ENCODE data around the gene AFF1. TPM values are rescaled to one million over a fixed set of nuclear protein-coding genes. Genes with fewer than 3 reads are reported as not detected.

The AFF1 gene
- total and polyA plus RNA-seq, 2 of the 4 experiments (the other 2 are of a cell fraction), result 7.0 to 9.6 TPM

GRCh38 chr4:87069037-87069742, 134.4 kb downstream of the AFF1 start:
- TF ChIP-seq CHD1 (IDR thresholded peaks at IDR 0.05; ENCODE audit: low read depth, low read length) (no peak), MXI1 (IDR thresholded peaks at IDR 0.05; ENCODE audit: borderline replicate concordance, low read depth, low read length) (no peak), NFE2L2 (IDR thresholded peaks at IDR 0.05; ENCODE audit: low read depth, low read length) (no peak), ELK1 (IDR thresholded peaks at IDR 0.05; ENCODE audit: borderline replicate concordance, low read depth, low read length) (no peak), CEBPB (IDR thresholded peaks at IDR 0.05; ENCODE audit: low read depth, low read length) (no peak), BHLHE40 (IDR thresholded peaks at IDR 0.05; ENCODE audit: low read depth, low read length) (no peak)
- Histone ChIP-seq H3K36me3 (ENCODE audit: control insufficient read depth, insufficient read depth, low read length) (no peaks in the 10 kb centered on the region), H3K79me1 (ENCODE audit: low read depth in 1 of 2, low read length in 2 of 2) (peaks cover 33 to 54% of the 10 kb centered on the region in 2 experiments), H2AFZ (replicated peaks; ENCODE audit: low read length, poor library complexity) (no peak overlapping the region), H3K9ac (ENCODE audit: low read depth, low read length) (no peak overlapping the region), H2AK9ac (replicated peaks; ENCODE audit: low read depth, low read length, poor library complexity) (no peak overlapping the region), H2BK120ac (ENCODE audit: low read depth, low read length) (no peak overlapping the region), H3K18ac (ENCODE audit: low read depth, low read length) (no peak overlapping the region), H4K91ac (ENCODE audit: insufficient read depth, low read depth, low read length) (no peak overlapping the region), H3K56ac (ENCODE audit: extremely low read depth, insufficient read depth, low read length) (no peak overlapping the region), H2AK5ac (ENCODE audit: low read depth, low read length) (no peak overlapping the region), H2BK5ac (ENCODE audit: low read depth, low read length, poor library complexity, severe bottlenecking) (no peak overlapping the region), H2BK15ac (ENCODE audit: low read depth, low read length) (no peak overlapping the region), H3K4me2 (ENCODE audit: low read depth, low read length) (no peak overlapping the region), H3K14ac (replicated peaks; ENCODE audit: low read depth, low read length) (no peak overlapping the region), H4K5ac (ENCODE audit: low read depth, low read length) (no peak overlapping the region), H3K23ac (ENCODE audit: low read depth, low read length) (no peak overlapping the region), H4K8ac (ENCODE audit: low read depth in 2 of 2, low read length in 2 of 2) (no peak overlapping the region), H3K9me3 (ENCODE audit: control insufficient read depth, insufficient read depth, low read length) (no peaks in the 10 kb centered on the region), H4K20me1 (ENCODE audit: insufficient read depth, low read length) (peaks cover 34% of the 10 kb centered on the region), H3K27ac (ENCODE audit: insufficient read depth, low read length) (no peak overlapping the region), H2BK20ac (ENCODE audit: low read depth, low read length) (no peak overlapping the region), H3K9me1 (ENCODE audit: insufficient read depth, low read length) (peaks cover 5% of the 10 kb centered on the region; the same call in 1 of the 2 replicates), H3K27me3 (ENCODE audit: control insufficient read depth, insufficient read depth, low read length) (no peaks in the 10 kb centered on the region), H3K4me3 (ENCODE audit: insufficient read depth, low read depth, low read length) (no peak overlapping the region), H3K4ac (ENCODE audit: low read depth, low read length) (no peak overlapping the region), H3K4me1 (ENCODE audit: control insufficient read depth, insufficient read depth, low read length) (peaks cover 3% of the 10 kb centered on the region)
- BruUV-seq (replicated peaks), result no TSS peak
- POLR2A ChIA-PET (ENCODE audit: unreplicated experiment), result no interaction called here
- intact Hi-C loops (cut with micrococcal nuclease) (no loop called here), in situ Hi-C loops (cut with MboI; ENCODE audit: low sequenced_read_pairs) (no loop called here), dilution Hi-C loops (cut with HindIII; ENCODE audit: low sequenced_read_pairs, unreplicated experiment) (no loop called here)
- ATAC-seq (ENCODE audit: low read depth) (no peak), DNase-seq (no peak)
- CTCF ChIA-PET, result interaction anchor here (0.6 to 0.8 kb wide), 2 partner anchors 285 to 568 kb away, joined by 3 read pairs; no protein-coding TSS in a partner anchor
- 94% methylated on average over 1 of the region's 3 CpGs; no CpG with 5 or more reads in 1 of the 2 experiments for WGBS, 2 experiments (ENCODE audit: extremely low coverage in 2 of 2, insufficient read length in 1 of 2)

All from IMR-90 (cell line).